ENCODE results near the gene AGPAT3.

Gene AGPAT3

DNA sequence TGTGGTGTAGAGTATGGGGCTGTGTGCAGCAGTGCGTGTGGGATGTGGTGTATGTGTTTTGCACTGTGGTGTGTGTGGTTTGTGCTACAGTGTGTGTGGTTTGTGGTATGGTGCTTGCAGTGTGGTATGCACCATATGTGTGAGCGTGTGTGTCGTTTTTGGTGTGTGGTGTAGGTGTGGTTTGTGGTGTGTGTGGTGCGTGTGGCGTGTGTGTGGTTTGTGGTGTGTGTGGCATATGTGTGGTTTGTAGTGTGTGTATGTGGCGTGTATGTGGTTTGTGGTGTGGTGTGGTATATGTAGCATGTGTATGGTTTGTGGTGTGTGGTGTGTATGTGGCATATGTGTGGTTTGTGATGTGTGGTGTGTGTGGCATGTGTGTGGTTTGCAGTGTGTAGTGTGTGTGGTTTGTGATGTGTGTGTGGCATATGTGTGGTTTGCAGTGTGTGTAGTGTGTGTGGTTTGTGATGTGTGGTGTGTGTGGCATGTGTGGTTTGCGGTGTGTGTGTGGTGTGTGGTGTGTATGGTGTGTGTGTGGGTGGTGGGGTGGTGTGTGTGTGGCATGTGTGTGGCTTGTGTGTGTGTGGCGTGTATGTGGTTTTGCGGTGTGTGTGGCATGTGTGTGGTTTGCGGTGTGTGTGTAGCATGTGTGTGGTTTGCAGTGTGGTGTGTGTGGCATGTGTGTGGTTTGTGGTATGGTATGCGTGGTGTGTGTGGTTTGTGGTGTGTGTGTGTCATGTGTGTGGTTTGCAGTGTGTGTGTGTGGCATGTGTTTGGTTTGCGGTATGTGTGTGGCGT, 93.5 kb downstream of the AGPAT3 start:
- no peak for DNase-seq

DNA sequence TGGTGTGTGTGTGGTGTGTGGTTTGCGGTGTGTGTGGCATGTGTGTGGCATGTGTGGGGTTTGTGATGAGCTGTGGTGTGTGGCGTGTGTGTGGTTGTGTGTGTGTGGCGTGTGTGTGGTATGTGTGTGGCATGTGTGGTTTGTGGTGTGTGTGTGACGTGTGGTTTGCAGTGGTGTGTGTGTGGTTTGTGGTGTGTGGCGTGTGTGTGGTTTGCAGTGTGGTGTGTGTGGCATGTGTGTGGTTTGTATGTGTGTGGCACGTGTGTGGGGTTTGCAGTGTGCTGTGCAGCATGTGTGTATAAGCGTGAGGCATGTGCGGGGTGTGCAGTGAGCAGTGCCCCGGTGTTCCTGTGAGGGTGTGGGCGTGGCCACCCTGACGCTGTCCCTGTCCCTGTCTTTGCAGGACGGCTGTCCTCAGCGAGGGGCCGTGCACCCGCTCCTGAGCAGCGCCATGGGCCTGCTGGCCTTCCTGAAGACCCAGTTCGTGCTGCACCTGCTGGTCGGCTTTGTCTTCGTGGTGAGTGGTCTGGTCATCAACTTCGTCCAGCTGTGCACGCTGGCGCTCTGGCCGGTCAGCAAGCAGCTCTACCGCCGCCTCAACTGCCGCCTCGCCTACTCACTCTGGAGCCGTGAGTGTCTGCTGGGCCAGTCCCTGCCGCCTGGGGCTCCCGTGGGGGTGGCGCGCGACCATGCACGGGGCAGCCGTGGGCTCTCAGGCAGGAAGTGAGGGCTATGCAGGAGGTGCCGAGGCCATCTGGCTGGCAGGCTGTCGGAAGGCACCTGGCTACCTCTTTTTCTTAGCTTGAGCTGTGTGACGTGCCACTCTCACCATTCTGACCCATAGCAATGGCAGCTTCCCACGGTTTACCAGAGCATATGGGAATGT, 94.5 kb downstream of the AGPAT3 start:
- DNase-seq = no peak

DNA sequence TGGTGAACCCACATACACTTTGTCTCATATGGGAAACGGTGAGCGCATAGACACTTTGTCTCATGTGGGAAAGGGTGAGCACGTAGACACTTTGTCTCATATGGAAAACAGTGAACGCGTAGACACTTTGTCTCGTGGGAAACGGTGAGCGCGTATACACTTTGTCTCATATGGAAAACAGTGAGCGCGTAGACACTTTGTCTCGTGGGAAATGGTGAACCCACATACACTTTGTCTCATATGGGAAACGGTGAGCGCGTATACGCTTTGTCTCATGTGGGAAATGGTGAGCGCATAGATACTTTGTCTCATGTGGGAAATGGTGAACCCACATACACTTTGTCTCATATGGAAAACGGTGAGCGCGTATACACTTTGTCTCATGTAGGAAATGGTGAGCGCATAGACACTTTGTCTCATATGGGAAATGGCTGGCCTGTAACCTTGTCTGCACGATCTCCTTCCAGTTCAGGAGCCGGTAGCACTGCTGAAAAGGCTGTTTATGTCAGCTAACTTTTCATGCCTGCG, 96.4 kb downstream of the AGPAT3 start:
- no peak for DNase-seq

DNA sequence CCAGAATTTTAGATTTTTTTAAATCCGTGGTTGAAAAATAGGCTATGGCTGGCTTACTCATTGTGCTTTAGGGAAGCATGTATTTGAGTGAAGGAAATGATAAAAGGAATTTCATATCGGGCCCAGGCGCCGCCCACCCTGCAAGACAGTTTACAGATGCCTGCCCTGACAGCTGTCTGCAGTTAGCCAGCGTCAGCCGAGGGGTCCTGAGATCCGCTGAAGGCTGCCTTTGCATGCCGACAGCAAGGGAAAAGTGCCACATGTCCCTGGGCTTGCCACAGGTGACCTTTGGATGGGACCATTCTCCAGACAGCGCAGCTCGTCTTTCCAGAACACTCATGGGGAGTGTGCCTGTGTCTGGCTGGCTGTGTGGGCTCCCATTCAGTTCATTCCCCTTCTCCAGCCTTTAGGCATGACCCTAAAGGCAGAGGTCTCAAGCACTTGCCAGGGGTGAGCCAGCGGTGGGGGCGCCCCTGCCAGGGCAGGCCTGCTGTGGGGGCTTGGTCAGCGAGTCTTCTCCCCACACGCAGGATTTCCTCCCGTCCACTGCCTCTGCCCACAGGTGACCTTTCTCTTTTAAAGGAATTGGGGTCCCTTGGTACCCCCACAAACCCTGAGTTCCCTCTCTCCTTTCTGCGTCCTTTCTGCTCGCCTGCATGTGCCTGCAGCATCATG, 101.0 kb downstream of the AGPAT3 start:
- DNase-seq = no peak

DNA sequence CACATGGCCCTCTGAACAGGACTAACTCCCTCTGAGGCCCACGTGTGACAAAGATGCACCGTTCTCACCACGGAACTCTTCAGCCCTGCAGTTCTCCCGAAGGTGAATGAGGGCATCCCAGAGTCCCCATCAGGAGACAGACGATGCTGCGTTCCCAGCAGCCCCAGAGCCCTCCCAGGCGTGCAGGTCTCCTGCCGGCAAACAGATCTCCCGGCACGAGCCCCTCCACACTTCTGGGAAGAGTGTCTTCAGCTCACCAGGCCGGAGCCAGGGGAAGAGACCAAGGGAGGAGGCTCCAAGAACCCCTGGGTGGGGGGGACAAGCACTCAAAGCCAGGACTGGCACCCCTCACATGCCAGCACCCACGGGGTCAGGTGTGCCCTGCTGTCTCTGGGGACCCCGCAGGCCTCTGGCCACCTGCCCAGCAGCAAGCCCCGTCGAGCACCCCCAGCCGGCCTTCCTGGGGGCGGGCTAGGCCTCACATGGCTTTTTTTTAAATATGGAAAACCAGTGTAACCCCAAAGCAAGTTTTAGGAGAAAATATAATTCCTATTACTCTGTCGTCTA, 102.0 kb downstream of the AGPAT3 start:
- no peak for DNase-seq

DNA sequence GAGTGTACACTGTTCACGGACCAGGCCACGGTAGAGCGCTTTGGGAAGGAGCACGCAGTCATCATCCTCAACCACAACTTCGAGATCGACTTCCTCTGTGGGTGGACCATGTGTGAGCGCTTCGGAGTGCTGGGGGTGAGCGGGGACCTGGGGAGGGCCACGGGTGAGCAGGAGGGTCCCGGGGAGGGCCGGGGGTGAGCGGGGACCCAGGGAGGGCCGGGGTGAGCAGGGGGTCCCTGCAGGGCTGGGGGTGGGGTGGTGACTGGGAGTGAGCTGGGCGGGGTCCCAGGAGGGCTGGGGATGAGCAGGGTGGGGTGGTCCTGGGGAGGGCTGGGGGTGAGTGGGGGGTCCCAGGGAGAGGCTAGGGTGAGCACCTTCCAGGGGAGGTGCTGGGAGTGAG, 103.0 kb downstream of the AGPAT3 start:
- DNase-seq = no peak

DNA sequence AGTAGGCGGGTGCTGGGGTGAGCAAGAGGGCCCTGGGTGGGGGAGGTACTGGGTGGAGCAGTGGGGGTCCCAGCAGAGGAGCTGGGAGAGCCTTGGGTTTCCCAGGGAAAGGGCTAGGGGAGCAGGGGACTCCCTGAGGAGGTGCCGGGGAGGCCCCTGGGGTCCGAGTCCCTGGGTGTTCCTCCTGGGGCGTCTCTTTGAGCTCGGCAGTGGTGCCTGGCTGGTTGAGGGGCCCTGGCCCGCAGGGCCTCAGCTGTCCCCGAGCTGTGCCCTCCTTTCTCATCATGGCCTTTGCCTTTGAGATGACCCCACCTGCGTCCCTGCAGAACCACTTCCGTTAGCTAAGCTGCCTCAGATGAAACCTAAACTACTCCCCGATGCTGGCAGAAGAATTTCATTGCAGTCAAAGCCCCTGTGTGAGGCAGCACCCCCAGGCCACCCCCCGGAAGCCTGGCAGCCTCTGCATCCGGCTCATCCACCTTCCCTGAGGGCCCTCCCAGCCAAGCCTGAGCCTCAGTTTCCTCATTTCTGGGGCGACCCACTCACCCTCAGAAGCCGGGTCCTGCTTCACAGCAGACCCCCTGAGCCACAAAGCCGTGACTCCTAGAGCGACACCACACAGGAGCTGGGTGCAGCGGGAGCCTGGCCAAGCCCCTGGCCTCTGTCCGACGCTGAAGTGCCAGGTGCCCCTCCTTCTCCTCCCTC, 103.5 kb downstream of the AGPAT3 start:
- DNase-seq = no peak

DNA sequence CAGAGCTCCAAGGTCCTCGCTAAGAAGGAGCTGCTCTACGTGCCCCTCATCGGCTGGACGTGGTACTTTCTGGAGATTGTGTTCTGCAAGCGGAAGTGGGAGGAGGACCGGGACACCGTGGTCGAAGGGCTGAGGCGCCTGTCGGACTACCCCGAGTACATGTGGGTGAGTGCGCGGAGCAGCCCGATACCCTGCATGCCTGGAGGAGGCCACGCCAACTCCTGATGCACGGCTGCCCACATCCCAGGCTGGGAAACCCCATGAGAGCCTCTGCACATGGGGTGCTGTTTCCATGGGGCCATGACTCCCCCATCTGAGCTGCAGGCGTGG, 104.1 kb downstream of the AGPAT3 start:
- no peak for DNase-seq

DNA sequence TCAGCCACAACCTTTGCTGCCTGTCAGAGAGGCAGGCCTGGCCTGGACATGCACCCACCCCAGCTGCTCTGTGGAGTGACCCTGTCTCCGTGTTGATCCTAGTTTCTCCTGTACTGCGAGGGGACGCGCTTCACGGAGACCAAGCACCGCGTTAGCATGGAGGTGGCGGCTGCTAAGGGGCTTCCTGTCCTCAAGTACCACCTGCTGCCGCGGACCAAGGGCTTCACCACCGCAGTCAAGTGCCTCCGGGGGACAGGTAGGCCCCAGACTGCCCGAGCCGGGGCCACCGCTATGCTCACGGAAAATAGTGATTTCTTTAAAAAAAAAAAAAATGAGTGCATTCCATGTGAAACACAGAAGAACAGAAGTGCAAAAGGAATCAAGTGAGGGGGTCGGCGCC, 105.5 kb downstream of the AGPAT3 start:
- DNase-seq = no peak

DNA sequence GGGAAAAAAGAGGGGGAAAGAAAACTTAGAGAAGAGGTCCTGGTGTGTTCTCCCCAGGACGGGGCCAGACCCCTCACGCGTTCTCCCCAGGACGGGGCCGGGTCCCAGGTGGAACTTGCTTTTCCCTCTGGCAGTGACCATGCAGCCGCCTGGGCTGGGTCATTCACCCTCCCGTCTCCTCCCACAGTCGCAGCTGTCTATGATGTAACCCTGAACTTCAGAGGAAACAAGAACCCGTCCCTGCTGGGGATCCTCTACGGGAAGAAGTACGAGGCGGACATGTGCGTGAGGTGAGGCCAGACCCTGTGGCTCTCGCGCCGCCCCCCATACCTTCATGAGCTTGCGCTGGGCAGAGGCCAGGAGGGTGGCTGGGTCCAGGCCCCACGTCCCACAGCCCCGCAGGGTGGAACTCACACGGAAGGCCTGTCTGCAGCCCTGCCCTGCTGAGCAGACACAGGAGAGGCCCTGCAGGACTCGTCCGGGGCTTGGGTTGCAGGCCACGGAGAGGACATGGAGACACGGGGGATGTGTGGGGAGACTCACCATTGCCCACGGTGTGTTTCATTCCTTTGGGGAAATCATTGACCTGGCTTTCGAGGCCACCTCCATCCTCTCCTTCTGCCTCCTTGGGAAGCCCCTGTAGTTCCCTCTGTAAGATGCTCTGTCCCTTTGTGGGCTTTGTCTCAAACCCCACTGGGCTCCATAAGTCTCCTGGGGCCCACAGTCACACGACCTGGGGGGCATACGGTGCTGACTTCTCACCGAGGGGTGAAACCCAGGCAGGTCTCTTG, 106.4 kb downstream of the AGPAT3 start:
- DNase-seq = no peak

DNA sequence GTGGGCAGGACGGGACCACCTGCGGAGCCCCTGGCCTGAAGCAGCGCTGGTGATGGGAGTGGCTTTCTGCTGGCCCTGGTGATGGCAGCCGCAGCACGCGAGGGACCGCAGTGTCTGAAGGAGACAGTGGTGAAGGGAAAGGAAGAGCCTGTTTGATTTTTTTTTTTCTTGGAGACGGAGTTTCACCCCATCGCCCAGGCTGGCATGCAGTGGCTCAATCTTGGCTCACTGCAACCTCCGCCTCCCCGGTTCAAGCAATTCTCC, 106.9 kb downstream of the AGPAT3 start:
- no peak for DNase-seq

DNA sequence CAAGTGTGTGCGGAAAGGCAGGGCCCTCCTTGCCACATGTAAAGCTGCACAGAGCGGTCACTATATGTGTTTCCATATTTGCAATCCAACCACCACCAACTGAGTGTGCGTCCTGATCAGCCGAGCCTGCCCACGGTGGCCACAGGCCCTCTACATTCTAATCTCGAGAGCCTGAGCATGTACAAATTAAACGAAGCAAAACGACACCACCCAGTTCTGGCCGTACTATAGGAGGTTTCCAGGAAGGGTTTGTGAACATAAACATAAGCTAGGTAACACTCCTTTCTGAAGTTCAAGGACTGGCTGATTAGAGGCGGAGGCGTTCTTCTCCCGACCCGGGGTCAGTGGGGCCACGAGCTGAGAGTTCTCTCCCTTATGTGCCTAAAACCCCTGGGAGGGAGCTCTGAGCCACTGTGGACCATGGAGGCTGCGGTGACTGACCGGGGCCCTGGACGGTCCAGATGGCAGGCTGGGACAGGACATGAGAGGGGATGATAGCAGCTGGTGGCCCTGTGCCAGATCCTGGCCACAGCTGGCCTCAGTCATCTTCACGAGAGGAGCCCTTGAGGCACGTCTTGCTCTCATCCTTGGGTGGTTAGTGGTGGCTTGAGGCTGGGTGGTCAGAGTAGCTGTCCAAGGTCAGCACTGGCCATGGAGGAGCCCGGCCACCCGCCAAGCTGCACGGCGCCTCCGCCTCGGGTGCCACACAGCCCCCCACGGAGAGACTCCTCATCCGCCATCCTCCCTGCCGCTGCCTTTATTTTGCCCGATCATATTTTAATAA, 108.0 kb downstream of the AGPAT3 start:
- no peak for DNase-seq

DNA sequence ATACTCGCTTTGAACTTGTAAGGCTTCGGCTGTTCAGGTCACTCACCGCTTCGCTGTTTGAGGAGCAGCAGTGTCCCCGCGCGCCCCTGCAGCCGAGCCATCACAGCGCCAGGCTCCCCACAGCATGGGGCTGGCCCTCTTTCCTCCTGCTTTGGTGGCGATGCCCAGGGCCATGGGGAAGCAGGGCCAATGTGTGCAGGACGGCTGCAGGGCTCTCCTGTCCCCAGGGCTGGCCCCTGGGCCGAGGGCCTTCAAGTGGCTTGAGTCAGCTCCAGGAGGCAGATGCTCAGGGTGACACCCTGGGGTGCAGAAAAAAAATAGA, 108.6 kb downstream of the AGPAT3 start:
- DNase-seq = no peak

DNA sequence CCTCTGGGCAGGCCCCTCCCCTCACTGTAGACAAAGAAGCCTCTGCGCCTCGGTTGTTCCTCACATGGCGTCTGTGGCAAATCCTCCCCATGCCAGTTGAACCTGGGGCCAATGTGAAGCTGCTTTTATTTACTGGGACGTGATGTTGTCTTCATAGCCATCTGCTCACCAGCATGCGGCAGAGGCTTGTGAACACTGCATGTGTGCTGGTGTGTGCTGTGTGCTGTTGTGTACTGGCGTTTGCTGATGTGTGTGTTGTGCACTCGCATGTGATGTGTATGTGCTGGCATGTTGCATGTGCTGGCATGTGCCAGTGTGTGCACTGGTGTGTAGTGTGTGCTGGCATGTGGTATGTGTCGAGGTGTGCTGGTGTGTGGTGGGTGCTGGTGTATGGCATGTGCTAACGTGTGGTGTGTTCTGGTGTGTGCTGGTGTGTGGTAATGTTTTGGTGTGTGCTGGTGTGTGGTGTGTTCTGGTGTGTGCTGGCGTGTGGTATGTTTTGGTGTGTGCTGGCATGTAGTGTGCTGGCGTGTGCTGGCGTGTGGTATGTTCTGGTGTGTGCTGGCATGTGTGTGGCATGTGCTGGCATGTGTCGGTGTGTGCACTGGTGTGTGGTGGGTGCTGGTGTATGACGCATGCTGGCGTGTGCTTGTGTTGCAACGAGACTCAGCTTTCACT, 109.9 kb downstream of the AGPAT3 start:
- DNase-seq = no peak

DNA sequence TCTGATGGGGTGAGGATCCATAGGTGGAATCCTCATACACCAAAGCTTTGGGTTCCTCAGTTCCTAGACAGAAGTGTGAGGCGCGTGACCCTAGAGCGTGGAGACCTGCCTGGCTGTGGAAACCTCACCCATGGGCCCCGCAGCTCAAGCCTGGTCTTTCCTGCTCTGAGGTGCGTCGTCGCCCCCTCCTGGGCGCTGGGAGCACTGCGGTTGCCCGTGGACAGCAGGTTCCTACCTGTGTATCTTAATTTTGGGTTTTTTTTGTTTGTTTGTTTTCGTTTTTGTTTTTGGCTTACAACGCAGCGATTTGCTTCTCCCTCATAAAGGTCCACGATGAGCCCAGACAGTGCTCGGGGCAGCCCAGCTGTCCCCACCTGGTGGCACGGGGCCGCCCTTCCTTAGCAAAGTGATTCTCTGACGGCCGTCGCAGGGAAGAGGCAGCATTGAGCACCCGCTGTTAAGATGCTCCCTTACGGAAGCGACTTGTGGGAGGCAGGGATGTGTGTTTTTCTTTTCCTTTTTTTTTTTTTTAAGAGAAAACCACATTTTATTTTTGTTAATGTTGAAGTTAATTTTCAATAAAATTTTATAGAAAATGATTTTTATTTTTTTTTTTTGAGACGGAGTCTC, 110.6 kb downstream of the AGPAT3 start:
- peak; percentile 69 for DNase-seq

DNA sequence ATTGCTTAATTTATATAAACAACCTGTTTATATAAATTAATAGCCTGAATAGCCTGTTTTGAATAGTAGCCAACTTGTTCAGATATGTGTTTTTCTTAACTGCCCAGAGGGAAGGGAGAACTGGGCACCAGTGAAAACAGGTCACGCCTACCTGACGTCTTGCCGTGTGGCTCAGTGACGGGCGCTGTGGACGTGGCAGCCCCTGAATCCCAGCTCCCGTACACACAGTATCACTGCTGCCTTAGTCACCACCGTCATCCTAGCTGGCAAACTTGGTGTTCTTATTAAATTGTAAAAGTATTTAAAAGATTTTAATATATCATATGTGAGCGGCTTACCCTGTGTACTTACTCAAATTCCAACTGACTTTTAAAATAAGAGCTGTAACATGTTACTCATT, 111.6 kb downstream of the AGPAT3 start:
- DNase-seq = no peak

DNA sequence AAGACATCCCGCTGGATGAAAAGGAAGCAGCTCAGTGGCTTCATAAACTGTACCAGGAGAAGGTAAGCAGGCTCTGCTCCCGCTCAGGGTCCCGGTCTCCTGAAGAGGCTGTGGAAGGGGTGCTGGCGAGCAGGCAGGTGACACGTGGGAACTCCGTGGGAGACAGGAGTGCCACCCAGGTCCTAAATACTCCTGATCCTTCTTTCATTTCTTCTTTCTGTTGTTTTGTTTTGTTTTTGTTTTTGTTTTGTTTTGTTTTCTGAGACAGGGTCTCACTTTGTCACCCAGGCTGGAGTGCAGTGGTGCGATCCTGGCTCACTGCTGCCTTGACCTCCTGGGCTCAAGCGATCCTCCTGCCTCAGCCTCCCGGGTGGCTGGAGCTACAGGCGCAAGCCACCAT, 113.0 kb downstream of the AGPAT3 start:
- DNase-seq = no peak

DNA sequence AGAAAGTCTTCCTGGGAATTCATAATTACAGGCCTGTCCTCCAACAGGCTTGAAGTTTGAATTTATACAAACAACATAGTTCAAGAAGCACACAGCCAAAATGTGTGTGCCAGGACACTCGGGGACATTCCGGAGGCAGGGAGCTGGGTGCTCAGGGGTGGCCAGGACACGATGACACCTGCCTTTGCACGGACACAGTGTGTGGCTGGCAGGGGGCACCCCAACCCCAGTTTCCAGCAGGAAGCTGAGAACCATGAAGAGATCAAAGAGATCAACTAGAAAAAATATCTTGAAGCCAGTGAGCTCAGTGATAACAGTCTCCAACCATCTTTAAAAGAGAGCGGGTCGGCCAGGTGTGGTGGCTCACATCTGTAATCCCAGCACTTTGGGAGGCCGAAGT, 114.6 kb downstream of the AGPAT3 start:
- no peak for DNase-seq

DNA sequence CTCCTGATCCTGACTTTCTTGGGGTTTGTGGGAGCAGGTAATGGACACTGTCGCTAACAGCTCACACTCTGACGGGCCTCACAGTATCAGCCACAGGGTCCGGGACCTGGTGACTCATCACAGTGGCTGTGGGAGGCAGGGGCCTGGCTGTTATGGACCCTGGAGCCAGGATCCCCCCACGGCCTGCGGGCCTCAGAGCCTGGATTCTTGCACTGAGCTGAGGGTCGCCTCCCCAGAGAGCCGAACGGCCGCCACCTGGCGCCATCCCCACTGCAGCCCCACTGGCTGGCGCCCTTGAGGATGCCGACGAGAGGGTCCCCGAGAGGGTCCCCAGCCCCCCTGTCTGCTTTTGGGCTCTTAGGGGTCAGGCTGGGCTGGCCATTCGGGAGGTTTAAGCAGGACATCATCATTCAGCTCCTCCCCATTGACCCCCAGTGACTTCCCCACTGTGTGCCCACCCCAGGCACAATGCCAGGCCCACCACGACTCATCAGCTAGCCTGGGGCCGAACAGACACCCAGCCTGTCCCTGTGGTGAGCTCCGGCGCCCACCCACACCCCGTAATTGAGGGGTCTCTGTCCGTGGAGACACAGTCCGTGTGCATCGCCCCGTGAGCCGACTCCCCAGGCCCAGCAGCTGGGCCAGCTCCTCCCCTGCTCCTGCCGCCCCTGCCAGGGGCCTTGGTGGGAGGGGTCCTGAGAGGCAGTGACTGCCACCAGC, 116.3 kb downstream of the AGPAT3 start:
- DNase-seq = no peak

DNA sequence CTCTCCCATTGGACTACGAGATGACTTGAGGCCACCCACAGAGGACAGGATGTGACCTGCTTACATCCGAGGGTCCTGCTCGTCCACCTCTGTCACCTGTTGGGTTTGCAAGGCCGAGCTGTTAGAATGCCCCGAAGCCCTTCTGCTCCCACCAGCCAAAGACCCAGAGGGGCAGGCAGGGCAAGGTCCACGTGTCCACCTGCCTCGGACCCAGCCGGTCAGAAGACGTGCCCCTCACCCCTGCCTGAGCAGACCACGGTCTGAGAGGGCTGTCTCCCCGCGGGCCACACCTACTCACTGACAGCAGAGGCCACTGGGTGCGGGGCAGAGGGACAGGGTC, 116.8 kb downstream of the AGPAT3 start:
- no peak for DNase-seq

Data from left hindlimb (tissue), 1 donor.